CD4-positive, alpha-beta T cell (primary cell): ENCODE results near the gene FSTL4. TPM values are rescaled to one million over a fixed set of nuclear protein-coding genes. Genes with fewer than 3 reads are reported as not detected.

Experiments
- ATAC-seq: fragments of 200-7000 bp; cut with Tn5 transposase; one replicate; pipeline ENCODE4 v1.10.0; 2022; ENCODE audit warnings: mild to moderate bottlenecking; ENCODE audit not compliant: poor library complexity
- CTCF ChIA-PET: fragments of 350-600 bp; sonication (Branson Sonifier 250); formaldehyde crosslinking; loops from one replicate; lab custom pipeline; 2021; ENCODE audit warnings: antibody characterized with exemption, inconsistent platforms; lab: Charles Lee
- POLR2A ChIA-PET: fragments of 350-600 bp; sonication (Branson Sonifier 250); formaldehyde crosslinking; loops from one replicate; lab custom pipeline; 2021; ENCODE audit warnings: antibody characterized with exemption, inconsistent platforms; lab: Charles Lee
- DNase-seq, 14 experiments: peaks; one replicate each; pipeline ENCODE4 v3.0.0-alpha.2; 2013 to 2020; ENCODE audit warnings: mixed read lengths in 2 of 14
- H3K27ac ChIP-seq, 2 donors: one replicate each; pipeline versions ENCODE4 v1.5.1 to v1.7.0; 2013; ENCODE audit warnings: low read length in 2 of 2, low read depth in 1 of 2, mild to moderate bottlenecking in 1 of 2
- H3K27me3 ChIP-seq, 2 experiments: 1 replicate in 1 of 2; 2 replicates in 1 of 2; pipeline versions ENCODE4 v1.6.1 to v1.7.0; 2013; ENCODE audit warnings: low read length in 2 of 2, control low read depth in 1 of 2, mild to moderate bottlenecking in 1 of 2, moderate library complexity in 1 of 2; ENCODE audit not compliant: insufficient read depth in 2 of 2, control insufficient read depth in 1 of 2
- H3K36me3 ChIP-seq: one replicate; pipeline ENCODE4 v1.6.1; 2013; ENCODE audit warnings: low read length, control low read depth; ENCODE audit not compliant: insufficient read depth
- H3K4me1 ChIP-seq: one replicate; pipeline ENCODE4 v1.6.1; 2013; ENCODE audit warnings: low read length, control low read depth; ENCODE audit not compliant: insufficient read depth
- H3K4me3 ChIP-seq: one replicate; pipeline ENCODE4 v1.5.1; 2013; ENCODE audit warnings: mild to moderate bottlenecking, low read length, moderate library complexity
- H3K9me3 ChIP-seq, 2 experiments: 1 replicate in 1 of 2; 2 replicates in 1 of 2; pipeline versions ENCODE4 v1.6.1 to v1.7.0; 2013; ENCODE audit warnings: low read length in 2 of 2, mild to moderate bottlenecking in 2 of 2, control low read depth in 1 of 2, moderate library complexity in 1 of 2; ENCODE audit not compliant: control insufficient read depth in 1 of 2, insufficient read depth in 1 of 2
- H3K27ac Mint-ChIP-seq: one replicate; pipeline ENCODE4 v1.8.0; 2020; ENCODE audit warnings: mixed read lengths
- H3K27me3 Mint-ChIP-seq: one replicate; pipeline ENCODE4 v1.8.0; 2021; ENCODE audit warnings: mixed read lengths
- H3K36me3 Mint-ChIP-seq: one replicate; pipeline ENCODE4 v1.8.0; 2021; ENCODE audit warnings: low read depth, mixed read lengths
- H3K4me1 Mint-ChIP-seq: one replicate; pipeline ENCODE4 v1.8.0; 2021; ENCODE audit warnings: low read depth, mixed read lengths
- H3K4me3 Mint-ChIP-seq: one replicate; pipeline ENCODE4 v1.8.0; 2020; ENCODE audit warnings: mild to moderate bottlenecking, mixed read lengths
- H3K9me3 Mint-ChIP-seq: one replicate; pipeline ENCODE4 v1.8.0; 2020; ENCODE audit warnings: mixed read lengths
- CTCF ChIP-seq: fragments of 200-600 bp; IDR thresholded peaks from one replicate; pipeline ENCODE4 v1.8.0; 2022; ENCODE audit warnings: antibody characterized with exemption, mild to moderate bottlenecking
- intact Hi-C, 2 experiments: fragments of 100-400 bp; cut with DNase I in 1 of 2; cut with micrococcal nuclease in 1 of 2; formaldehyde crosslinking; loops; one replicate each; pipeline versions ENCODE4 v1.15.1 to v1.9.0; 2023 to 2025; cut with DNase I, micrococcal nuclease
- total RNA-seq, 174 experiments: library from RNA in 2 of 174; stranded (reverse) in 2 of 174; gene quantifications; one replicate each; pipeline ENCODE4 v1.2.3 and lab custom pipeline; 2021 to 2026

The FSTL4 gene
- total RNA-seq, 2 experiments from 2014 or later = not detected

- H3K4me1 Mint-ChIP-seq = no peaks in the 10 kb centered on the region
- ATAC-seq (no peak), DNase-seq (no peak)
- POLR2A ChIA-PET = no interaction called here
- intact Hi-C loops = no loop called here
- CTCF ChIA-PET = no interaction called here
- no peaks in the 10 kb centered on the region for H3K9me3 ChIP-seq
- H3K27ac Mint-ChIP-seq = no peak overlapping the region
- H3K36me3 Mint-ChIP-seq = no peaks in the 10 kb centered on the region
- no peaks in the 10 kb centered on the region for H3K36me3 ChIP-seq
- no peak overlapping the region for H3K27ac ChIP-seq
- no peaks in the 10 kb centered on the region for H3K27me3 Mint-ChIP-seq
- no peaks in the 10 kb centered on the region for H3K9me3 Mint-ChIP-seq
- no peak overlapping the region for H3K4me3 Mint-ChIP-seq
- TF ChIP-seq CTCF = no peak
- H3K4me1 ChIP-seq = no peaks in the 10 kb centered on the region
- H3K4me3 ChIP-seq = no peak overlapping the region
- H3K27me3 ChIP-seq = no peaks in the 10 kb centered on the region
Measured at GRCh38 chr5:133275631-133276030, 336.7 kb downstream of the FSTL4 start.

- H3K9me3 ChIP-seq = no peaks in the 10 kb centered on the region
- H3K4me1 ChIP-seq = no peaks in the 10 kb centered on the region
- no peak for TF ChIP-seq CTCF
- Mint-ChIP-seq H3K27ac (no peak overlapping the region), H3K4me3 (no peak overlapping the region), H3K27me3 (no peaks in the 10 kb centered on the region), H3K9me3 (no peaks in the 10 kb centered on the region), H3K36me3 (no peaks in the 10 kb centered on the region), H3K4me1 (no peaks in the 10 kb centered on the region)
- H3K27me3 ChIP-seq = no peaks in the 10 kb centered on the region
- no peaks in the 10 kb centered on the region for H3K36me3 ChIP-seq
- POLR2A ChIA-PET = no interaction called here
- DNase-seq (no peak), ATAC-seq (no peak)
- CTCF ChIA-PET = no interaction called here
- intact Hi-C loops = no loop called here
- H3K27ac ChIP-seq = no peak overlapping the region
- no peak overlapping the region for H3K4me3 ChIP-seq
Measured at GRCh38 chr5:133274597-133274935, 337.8 kb downstream of the FSTL4 start.

- Mint-ChIP-seq H3K27me3 (no peaks in the 10 kb centered on the region), H3K36me3 (no peaks in the 10 kb centered on the region), H3K4me3 (no peak overlapping the region), H3K27ac (no peak overlapping the region), H3K4me1 (no peaks in the 10 kb centered on the region), H3K9me3 (no peaks in the 10 kb centered on the region)
- no peaks in the 10 kb centered on the region for H3K27me3 ChIP-seq
- no peak for TF ChIP-seq CTCF
- ATAC-seq (no peak), DNase-seq (no peak)
- intact Hi-C loops = no loop called here
- H3K4me3 ChIP-seq = no peak overlapping the region
- ChIA-PET POLR2A (no interaction called here), CTCF (no interaction called here)
- H3K36me3 ChIP-seq = no peaks in the 10 kb centered on the region
- no peak overlapping the region for H3K27ac ChIP-seq
- no peaks in the 10 kb centered on the region for H3K4me1 ChIP-seq
- no peaks in the 10 kb centered on the region for H3K9me3 ChIP-seq
Measured at GRCh38 chr5:133273661-133274596, 338.4 kb downstream of the FSTL4 start.
